SH-SY5Y (cell line): Measurements from ENCODE around the gene TOR1AIP2.

Experiments used
- GATA2 ChIP-seq: IDR thresholded peaks from 2 replicates; pipeline ENCODE4 v1.6.1; 2011; ENCODE audit warnings: mild to moderate bottlenecking, low read depth, low read length
- GATA3 ChIP-seq: IDR thresholded peaks from 2 replicates; pipeline ENCODE4 v1.6.1; 2011; ENCODE audit warnings: low read depth, mild to moderate bottlenecking, low read length, moderate library complexity

DNA sequence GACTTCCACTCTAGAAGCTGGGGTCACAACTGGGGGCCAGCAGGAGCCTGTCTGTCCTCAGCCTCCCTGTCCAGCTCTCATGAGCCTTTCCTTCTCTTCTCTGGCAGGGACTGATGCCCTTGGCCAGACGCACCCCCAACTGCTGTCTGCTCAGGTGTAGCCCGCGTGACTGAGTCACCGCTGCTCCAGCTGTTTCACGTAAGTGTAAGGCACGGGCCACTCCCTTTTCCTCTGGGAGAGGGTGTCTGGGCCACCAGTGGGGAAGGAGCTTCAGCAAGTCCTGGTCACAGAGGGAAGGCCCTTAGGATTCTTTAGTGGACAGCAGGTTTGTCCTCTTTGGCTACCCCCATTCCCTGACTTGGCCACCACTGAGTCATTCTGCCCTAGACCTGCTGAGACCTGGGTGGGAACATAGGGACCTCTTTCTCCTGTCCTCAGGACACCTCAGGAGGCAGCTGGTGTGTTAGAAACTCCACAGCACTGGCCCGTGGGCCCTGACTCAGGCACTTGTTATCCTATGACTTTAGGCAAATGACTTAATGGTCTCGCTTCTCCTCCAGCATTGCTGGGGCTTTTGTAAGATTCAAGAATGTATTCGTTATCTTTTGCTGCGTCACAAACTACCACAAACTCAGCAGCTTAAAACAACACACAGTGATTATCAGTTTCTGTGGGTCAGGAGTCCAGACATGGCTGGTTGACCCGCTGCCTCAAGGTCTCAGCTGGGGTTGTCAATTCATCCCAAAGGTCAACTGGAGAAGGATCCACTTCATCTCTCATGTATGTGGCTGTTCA, 69.7 kb downstream of the TOR1AIP2 start:
- TF ChIP-seq GATA2, result no peak
- TF ChIP-seq GATA3, result no peak
